Measurements from ENCODE around the gene GRIK4.

GRIK4 gene

GRCh38 chr11:120958185-120958584 is 446.6 kb downstream of the GRIK4 start:
- Histone ChIP-seq H3K9me2 (ENCODE audit: low read depth, low read length) (no peaks in the 10 kb centered on the region), H3K27me3 (ENCODE audit: insufficient read depth, low read length) (no peaks in the 10 kb centered on the region), H3F3A (ENCODE audit: insufficient read depth, low read length) (no peaks in the 10 kb centered on the region), H2AFZ (ENCODE audit: low read length) (no peak overlapping the region), H3K4me3 (ENCODE audit: low read depth, low read length, poor library complexity, severe bottlenecking) (no peak overlapping the region), H3K9me3 (ENCODE audit: low read length) (no peaks in the 10 kb centered on the region), H3K9ac (ENCODE audit: low read length) (no peak overlapping the region), H3K4me1 (ENCODE audit: insufficient read depth, low read length, severe bottlenecking) (no peaks in the 10 kb centered on the region), H3K79me2 (ENCODE audit: insufficient read depth, low read length) (no peaks in the 10 kb centered on the region), H3K36me3 (ENCODE audit: insufficient read depth, low read length) (no peaks in the 10 kb centered on the region), H3K4me2 (ENCODE audit: low read length) (no peak overlapping the region), H3K27ac (ENCODE audit: low read depth, low read length, poor library complexity, severe bottlenecking) (no peak overlapping the region), H4K20me1 (ENCODE audit: insufficient read depth, low read length) (no peaks in the 10 kb centered on the region)
- TF ChIP-seq CTCF (IDR thresholded peaks at IDR 0.05; ENCODE audit: low read length) (no peak), EZH2 (IDR thresholded peaks at IDR 0.05; ENCODE audit: borderline replicate concordance, low read length) (no peak)

GRCh38 chr11:120959189-120959588 is 447.6 kb downstream of the GRIK4 start:
- H3K4me2 ChIP-seq (ENCODE audit: low read length), result no peak overlapping the region
- no peak for TF ChIP-seq CTCF (IDR thresholded peaks at IDR 0.05; ENCODE audit: low read length)
- no peak for TF ChIP-seq EZH2 (IDR thresholded peaks at IDR 0.05; ENCODE audit: borderline replicate concordance, low read length)
- no peaks in the 10 kb centered on the region for H4K20me1 ChIP-seq (ENCODE audit: insufficient read depth, low read length)
- H3K9me3 ChIP-seq (ENCODE audit: low read length), result no peaks in the 10 kb centered on the region
- H3K4me1 ChIP-seq (ENCODE audit: insufficient read depth, low read length, severe bottlenecking), result no peaks in the 10 kb centered on the region
- no peaks in the 10 kb centered on the region for H3K36me3 ChIP-seq (ENCODE audit: insufficient read depth, low read length)
- H3K27ac ChIP-seq (ENCODE audit: low read depth, low read length, poor library complexity, severe bottlenecking), result no peak overlapping the region
- H3K79me2 ChIP-seq (ENCODE audit: insufficient read depth, low read length), result no peaks in the 10 kb centered on the region
- H3K9me2 ChIP-seq (ENCODE audit: low read depth, low read length), result no peaks in the 10 kb centered on the region
- H3K4me3 ChIP-seq (ENCODE audit: low read depth, low read length, poor library complexity, severe bottlenecking), result no peak overlapping the region
- H2AFZ ChIP-seq (ENCODE audit: low read length), result no peak overlapping the region
- no peaks in the 10 kb centered on the region for H3F3A ChIP-seq (ENCODE audit: insufficient read depth, low read length)
- no peak overlapping the region for H3K9ac ChIP-seq (ENCODE audit: low read length)
- no peaks in the 10 kb centered on the region for H3K27me3 ChIP-seq (ENCODE audit: insufficient read depth, low read length)

DNA sequence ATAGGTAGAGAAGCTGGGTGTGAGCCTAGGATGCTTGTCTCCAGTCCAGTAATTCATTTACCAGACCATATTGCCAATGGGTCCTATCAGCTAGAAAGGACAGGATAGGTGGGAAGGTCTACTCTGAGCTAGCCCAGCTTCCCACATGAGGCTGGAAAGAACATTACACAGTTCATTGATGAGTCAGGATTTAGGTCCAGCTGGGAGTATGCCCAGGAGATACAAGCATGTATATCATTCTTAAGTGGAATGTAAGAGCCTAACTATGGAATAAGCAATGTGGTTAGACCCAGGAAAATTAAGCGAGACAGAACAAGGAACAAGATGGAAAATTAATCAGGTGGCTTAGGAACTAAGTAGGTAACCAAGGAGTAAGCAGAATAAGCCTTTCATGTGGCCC is 453.3 kb downstream of the GRIK4 start:
- no peak overlapping the region for H3K4me2 ChIP-seq (ENCODE audit: low read length)
- no peaks in the 10 kb centered on the region for H3K9me3 ChIP-seq (ENCODE audit: low read length)
- no peaks in the 10 kb centered on the region for H3K4me1 ChIP-seq (ENCODE audit: insufficient read depth, low read length, severe bottlenecking)
- H3K27me3 ChIP-seq (ENCODE audit: insufficient read depth, low read length), result no peaks in the 10 kb centered on the region
- no peaks in the 10 kb centered on the region for H3K36me3 ChIP-seq (ENCODE audit: insufficient read depth, low read length)
- H3F3A ChIP-seq (ENCODE audit: insufficient read depth, low read length), result no peaks in the 10 kb centered on the region
- no peak overlapping the region for H3K9ac ChIP-seq (ENCODE audit: low read length)
- no peaks in the 10 kb centered on the region for H3K79me2 ChIP-seq (ENCODE audit: insufficient read depth, low read length)
- no peak overlapping the region for H3K4me3 ChIP-seq (ENCODE audit: low read depth, low read length, poor library complexity, severe bottlenecking)
- H4K20me1 ChIP-seq (ENCODE audit: insufficient read depth, low read length), result no peaks in the 10 kb centered on the region
- H3K9me2 ChIP-seq (ENCODE audit: low read depth, low read length), result no peaks in the 10 kb centered on the region
- H2AFZ ChIP-seq (ENCODE audit: low read length), result no peak overlapping the region
- H3K27ac ChIP-seq (ENCODE audit: low read depth, low read length, poor library complexity, severe bottlenecking), result no peak overlapping the region
- TF ChIP-seq CTCF (IDR thresholded peaks at IDR 0.05; ENCODE audit: low read length), result no peak
- no peak for TF ChIP-seq EZH2 (IDR thresholded peaks at IDR 0.05; ENCODE audit: borderline replicate concordance, low read length)

Measured in OCI-LY1 (cell line).